Skeletal muscle satellite cell (primary cell): Measurements from ENCODE around the gene PLXND1. TPM values are rescaled to one million over a fixed set of nuclear protein-coding genes. Genes with fewer than 3 reads are reported as not detected.

ENCODE experiments used
- H3K27me3 ChIP-seq: 2 replicates; pipeline ENCODE4 v1.7.0; 2013; ENCODE audit warnings: low read length; ENCODE audit not compliant: control insufficient read depth, insufficient read depth
- H3K36me3 ChIP-seq: 2 replicates; pipeline ENCODE4 v1.7.0; 2013; ENCODE audit warnings: mild to moderate bottlenecking, control low read depth, low read length; ENCODE audit not compliant: insufficient read depth
- H3K4me1 ChIP-seq: 2 replicates; pipeline ENCODE4 v1.7.0; 2013; ENCODE audit warnings: low read length; ENCODE audit not compliant: control insufficient read depth, insufficient read depth
- H3K4me2 ChIP-seq: 2 replicates; pipeline ENCODE4 v1.7.0; 2013; ENCODE audit warnings: mild to moderate bottlenecking, low read length
- H3K4me3 ChIP-seq: 2 replicates; pipeline ENCODE4 v1.7.0; 2013; ENCODE audit warnings: low read length
- H3K9ac ChIP-seq: 2 replicates; pipeline ENCODE4 v1.7.0; 2013; ENCODE audit warnings: mild to moderate bottlenecking, low read depth, low read length, moderate library complexity
- H3K9me3 ChIP-seq: replicated peaks from 2 replicates; pipeline ENCODE4 v1.7.0; 2013; ENCODE audit warnings: mild to moderate bottlenecking, control low read depth, low read length
- small RNA-seq: library from RNA; depleted of rRNA; stranded (forward); fragments of <200 nt; gene quantifications from one replicate; pipeline ENCODE3, GENCODE V24; 2012

PLXND1 gene

DNA sequence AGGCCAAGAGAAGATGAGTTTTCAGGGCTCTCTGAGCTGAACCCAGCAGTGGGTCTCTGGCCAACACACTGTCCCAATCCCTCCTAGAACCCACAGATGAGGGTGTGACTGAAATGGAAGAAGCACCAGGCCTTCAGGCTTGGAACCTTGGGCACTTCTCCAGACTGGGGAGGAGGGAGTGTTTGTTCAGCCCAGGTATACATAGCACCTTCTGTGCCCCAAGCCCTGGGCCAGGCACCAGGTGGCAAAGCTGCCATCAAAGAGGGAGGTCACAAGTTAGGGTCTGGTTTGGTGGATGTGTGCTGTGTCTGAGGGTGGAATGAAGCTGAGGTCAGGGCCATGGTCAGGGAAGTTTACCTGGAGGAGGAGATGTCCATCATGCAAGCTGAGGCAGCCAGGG is 93.9 kb downstream of the PLXND1 start:
- H3K36me3 ChIP-seq, result no peaks in the 10 kb centered on the region
- no peak overlapping the region for H3K9ac ChIP-seq
- no peak overlapping the region for H3K4me3 ChIP-seq
- H3K9me3 ChIP-seq, result no peaks in the 10 kb centered on the region
- no peak overlapping the region for H3K4me2 ChIP-seq
- H3K27me3 ChIP-seq, result no peaks in the 10 kb centered on the region
- no peaks in the 10 kb centered on the region for H3K4me1 ChIP-seq

DNA sequence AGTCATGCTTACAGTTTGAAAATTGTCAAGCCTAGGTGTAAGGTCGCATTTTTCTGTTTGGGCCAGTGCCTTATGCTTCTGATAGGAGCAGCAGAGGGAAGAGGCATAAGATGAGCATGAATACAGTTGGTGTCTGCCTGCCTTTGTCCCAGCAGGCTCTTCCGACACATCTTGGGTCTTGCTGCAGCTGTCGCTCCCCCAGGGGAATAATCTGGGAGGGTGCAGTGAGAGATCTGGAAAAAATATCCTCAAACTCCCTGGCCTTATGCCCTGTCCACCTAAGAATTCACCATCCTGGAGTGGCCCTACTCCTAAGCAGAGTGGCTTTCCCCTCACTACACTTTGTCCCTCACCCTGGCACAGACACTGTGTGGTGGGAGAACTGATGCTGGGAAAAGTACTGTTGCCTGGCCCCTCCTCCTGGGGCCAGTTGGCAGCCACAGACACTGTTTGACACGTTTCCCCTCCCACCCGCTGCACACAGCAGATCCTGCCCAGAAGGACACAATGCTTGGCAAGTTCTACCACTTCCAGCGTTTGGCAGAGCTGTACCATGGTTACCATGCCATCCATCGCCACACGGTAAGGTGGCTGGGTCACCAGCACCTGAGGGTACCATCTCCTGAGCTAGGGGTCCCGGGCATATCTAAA is 99.2 kb downstream of the PLXND1 start:
- H3K9ac ChIP-seq, result no peak overlapping the region
- H3K27me3 ChIP-seq, result no peaks in the 10 kb centered on the region
- H3K9me3 ChIP-seq, result no peaks in the 10 kb centered on the region
- no peaks in the 10 kb centered on the region for H3K4me1 ChIP-seq
- H3K36me3 ChIP-seq, result peaks cover 6% of the 10 kb centered on the region
- no peak overlapping the region for H3K4me3 ChIP-seq
- H3K4me2 ChIP-seq, result no peak overlapping the region

DNA sequence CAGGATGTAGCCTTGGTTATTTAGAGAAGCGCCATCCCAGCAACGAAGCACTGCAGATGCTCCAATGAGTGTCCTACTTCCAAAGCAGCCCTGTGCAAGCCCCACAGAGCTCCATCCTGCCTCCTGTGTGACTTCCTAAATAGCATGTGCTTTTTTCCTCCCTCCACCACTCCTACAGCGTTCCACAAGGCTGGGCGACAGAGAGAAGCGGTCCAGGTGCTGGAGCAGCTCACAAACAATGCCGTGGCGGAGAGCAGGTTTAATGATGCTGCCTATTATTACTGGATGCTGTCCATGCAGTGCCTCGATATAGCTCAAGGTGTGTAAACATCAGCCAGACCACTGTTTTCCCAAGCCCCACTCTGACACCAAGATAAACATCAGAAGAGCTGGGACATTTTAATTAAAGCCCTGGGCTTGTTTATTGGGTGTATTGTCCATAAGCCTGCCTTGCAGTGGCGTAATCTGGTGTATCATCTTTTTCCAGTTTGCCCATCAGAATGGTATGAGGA is 100.2 kb downstream of the PLXND1 start:
- Histone ChIP-seq H3K9ac (no peak overlapping the region), H3K36me3 (peaks cover 6% of the 10 kb centered on the region), H3K4me2 (no peak overlapping the region), H3K27me3 (no peaks in the 10 kb centered on the region), H3K4me1 (no peaks in the 10 kb centered on the region), H3K4me3 (no peak overlapping the region), H3K9me3 (no peaks in the 10 kb centered on the region)

DNA sequence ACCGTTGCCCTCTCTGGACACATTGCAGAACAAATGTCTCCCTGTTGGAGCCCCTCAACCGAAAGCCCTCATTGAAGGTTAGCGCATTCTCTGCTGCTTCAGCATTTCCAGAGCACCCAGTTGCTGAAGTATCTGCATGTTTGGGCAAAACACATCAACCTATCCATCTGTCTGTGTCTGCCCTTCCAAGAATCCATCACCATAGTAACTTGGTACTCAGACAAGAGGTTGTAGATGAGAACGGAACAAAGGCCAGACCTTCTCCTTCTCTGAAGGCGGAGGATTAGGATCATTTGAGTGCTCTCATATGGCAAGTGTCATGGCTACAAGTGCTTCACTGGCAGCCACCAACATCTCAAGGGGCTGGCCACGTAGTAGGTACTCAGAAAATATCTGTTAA is 101.1 kb downstream of the PLXND1 start:
- Histone ChIP-seq H3K4me2 (no peak overlapping the region), H3K36me3 (peaks cover 8% of the 10 kb centered on the region), H3K4me1 (no peaks in the 10 kb centered on the region), H3K27me3 (no peaks in the 10 kb centered on the region), H3K9me3 (no peaks in the 10 kb centered on the region), H3K4me3 (no peak overlapping the region), H3K9ac (no peak overlapping the region)

Small RNA genes within 50 kb of the gene (small RNA-seq; reads per million reads assigned to genes)
- not detected for gene RN7SL752P
